Endothelial cell of umbilical vein (primary cell): ENCODE results near the gene LONP1. TPM values are rescaled to one million over a fixed set of nuclear protein-coding genes. Genes with fewer than 3 reads are reported as not detected.

Experiments
- BruUV-seq: library from RNA; stranded (reverse); fragments of 400-500 nt; replicated peaks from 2 replicates; lab custom pipeline; 2021; lab: Mats Ljungman, UMichigan
- CTCF ChIA-PET: fragments of 300-600, 350-600 bp; sonication (Branson Sonifier 250); formaldehyde crosslinking; loops from one replicate; lab custom pipeline; 2021; ENCODE audit warnings: antibody characterized with exemption, inconsistent platforms; lab: Charles Lee
- POLR2A ChIA-PET: fragments of 300-600, 350-600 bp; sonication (Branson Sonifier 250); formaldehyde crosslinking; loops from one replicate; lab custom pipeline; 2021; ENCODE audit warnings: antibody characterized with exemption, inconsistent platforms; lab: Charles Lee
- DNase-seq: peaks from one replicate; pipeline ENCODE4 v3.0.0-alpha.2; 2011; ENCODE audit warnings: low read depth, low spot score
- FAIRE-seq: peaks from 2 replicates; lab custom pipeline; 2011; peaks lifted over from hg19 to GRCh38; lab: Jason Lieb, UNC
- H2AFZ ChIP-seq: 2 replicates; pipeline ENCODE4 v1.6.0; 2012; ENCODE audit warnings: low read depth, low read length, control low read depth, inconsistent platforms
- H3K27ac ChIP-seq: 2 replicates; pipeline ENCODE4 v1.5.1; 2011; ENCODE audit warnings: low read depth, mild to moderate bottlenecking, control low read depth, low read length, moderate library complexity; ENCODE audit not compliant: insufficient read depth
- H3K27me3 ChIP-seq, 2 experiments: 2 replicates each; pipeline versions ENCODE4 v1.6.0 to v1.6.1; 2011; ENCODE audit warnings: low read length in 2 of 2, mixed read lengths in 1 of 2; ENCODE audit not compliant: control insufficient read depth in 2 of 2, insufficient read depth in 2 of 2
- H3K36me3 ChIP-seq, 2 experiments: 2 replicates in 1 of 2; 3 replicates in 1 of 2; pipeline ENCODE4 v1.5.1; 2011; ENCODE audit warnings: low read length in 2 of 2, mild to moderate bottlenecking in 1 of 2, moderate library complexity in 1 of 2; ENCODE audit not compliant: control insufficient read depth in 2 of 2, insufficient read depth in 2 of 2; ENCODE audit errors: extremely low read depth in 1 of 2
- H3K4me1 ChIP-seq: 3 replicates; pipeline ENCODE4 v1.5.1; 2011; ENCODE audit warnings: mild to moderate bottlenecking, low read length; ENCODE audit not compliant: control insufficient read depth, insufficient read depth; ENCODE audit errors: extremely low read depth
- H3K4me2 ChIP-seq: 2 replicates; pipeline ENCODE4 v1.6.1; 2011; ENCODE audit warnings: low read length, control low read depth, mixed read lengths; ENCODE audit not compliant: insufficient read depth
- H3K4me3 ChIP-seq, 3 experiments: fragments of 200-600 bp in 1 of 3; sonication (generic), shearing (Covaris generic) in 1 of 3; replicated peaks in 1 of 3; 2 replicates each; pipeline ENCODE4 v1.5.1; 2011 to 2016; ENCODE audit warnings: control low read depth in 3 of 3, low read length in 3 of 3, mild to moderate bottlenecking in 2 of 3, inconsistent platforms in 1 of 3, low read depth in 1 of 3, moderate library complexity in 1 of 3; ENCODE audit not compliant: insufficient read depth in 1 of 3
- H3K79me2 ChIP-seq: 2 replicates; pipeline ENCODE4 v1.6.0; 2012; ENCODE audit warnings: low read length, inconsistent platforms; ENCODE audit not compliant: control insufficient read depth, insufficient read depth
- H3K9ac ChIP-seq: replicated peaks from 2 replicates; pipeline ENCODE3; 2011; ENCODE audit warnings: low read length, control low read depth; ENCODE audit not compliant: insufficient read depth; ENCODE audit errors: extremely low read depth
- H3K9me1 ChIP-seq: replicated peaks from 3 replicates; pipeline ENCODE4 v1.6.0; 2011; ENCODE audit warnings: mild to moderate bottlenecking, low read length; ENCODE audit not compliant: control insufficient read depth, insufficient read depth; ENCODE audit errors: extremely low read depth
- H3K9me3 ChIP-seq: replicated peaks from 2 replicates; pipeline ENCODE4 v1.5.1; 2012; ENCODE audit warnings: low read length, inconsistent platforms; ENCODE audit not compliant: control insufficient read depth, insufficient read depth
- H4K20me1 ChIP-seq: replicated peaks from 2 replicates; pipeline ENCODE3; 2011; ENCODE audit warnings: mild to moderate bottlenecking, low read length; ENCODE audit not compliant: control insufficient read depth, insufficient read depth; ENCODE audit errors: extremely low read depth
- EZH2 ChIP-seq: IDR thresholded peaks from 2 replicates; pipeline ENCODE4 v1.6.1; 2012; ENCODE audit warnings: borderline replicate concordance, low read depth, mild to moderate bottlenecking, moderate library complexity, low read length, inconsistent platforms; ENCODE audit not compliant: severe bottlenecking
- FOS ChIP-seq: IDR thresholded peaks from 2 replicates; pipeline ENCODE4 v1.6.1; 2011; ENCODE audit warnings: mild to moderate bottlenecking, low read length, moderate library complexity, borderline replicate concordance; ENCODE audit not compliant: insufficient read depth
- GATA2 ChIP-seq: IDR thresholded peaks from 2 replicates; pipeline ENCODE4 v1.7.0; 2011; ENCODE audit warnings: low read depth, mild to moderate bottlenecking, moderate library complexity, mixed read lengths, low read length; ENCODE audit not compliant: insufficient read length, insufficient read depth
- JUN ChIP-seq: IDR thresholded peaks from 2 replicates; pipeline ENCODE4 v1.6.1; 2011; ENCODE audit warnings: borderline replicate concordance, low read depth; ENCODE audit not compliant: insufficient read length, insufficient read depth
- MYC ChIP-seq: IDR thresholded peaks from one replicate; pipeline ENCODE4 v1.6.1; 2011; ENCODE audit warnings: mild to moderate bottlenecking, low read depth, low read length
- POLR2A ChIP-seq: IDR thresholded peaks from 2 replicates; pipeline ENCODE4 v1.6.1; 2012; ENCODE audit warnings: low read depth, mild to moderate bottlenecking, control low read depth, low read length
- POLR2AphosphoS5 ChIP-seq: IDR thresholded peaks from 2 replicates; pipeline ENCODE4 v1.6.1; 2012; ENCODE audit warnings: low read depth, mild to moderate bottlenecking, control low read depth, low read length, moderate library complexity; ENCODE audit not compliant: insufficient read depth
- dilution Hi-C: fragments of 300-500 bp; cut with MboI; formaldehyde crosslinking; loops from one replicate; pipeline ENCODE4 v1.15.0; 2019; ENCODE audit warnings: low sequenced_read_pairs; ENCODE audit not compliant: extremely low pct_ligation_motif_present
- intact Hi-C: fragments of 100-400 bp; cut with micrococcal nuclease; formaldehyde crosslinking; loops from one replicate; pipeline ENCODE4 v1.10.0; 2022
- polyA plus RNA-seq, 4 experiments: library from polyadenylated mRNA; depleted of rRNA in 3 of 4; stranded (reverse) in 3 of 4; unstranded in 1 of 4; fragments of >200 nt; gene quantifications; 2 replicates each; pipeline versions ENCODE4 v1.2.1 to v1.2.3, GENCODE V29; 2011 to 2012; ENCODE audit warnings: missing spikeins in 1 of 4
- total RNA-seq: library from RNA; stranded (reverse); gene quantifications from 2 replicates; pipeline ENCODE4 v1.2.3, GENCODE V29; 2021
- TF ChIP-seq, protein P1 (sequence below): IDR thresholded peaks from 2 replicates; pipeline ENCODE4 v1.6.1; 2011; ENCODE audit not compliant: insufficient read depth, insufficient read length
- TF ChIP-seq, protein P2 (sequence below), 2 donors: IDR thresholded peaks; 1 replicate in 1 of 2; 2 replicates in 1 of 2; pipeline ENCODE4 v1.5.1; 2011; ENCODE audit warnings: low read length in 2 of 2, mild to moderate bottlenecking in 2 of 2, moderate library complexity in 2 of 2, control low read depth in 1 of 2, inconsistent platforms in 1 of 2, low read depth in 1 of 2; ENCODE audit not compliant: insufficient read depth in 1 of 2; ENCODE audit errors: extremely low read depth in 1 of 2

Gene LONP1
- total and polyA plus RNA-seq, 2 donors (not counting 3 experiments of a cell fraction or from before 2014, with no cell fraction given), result 70.0 to 95.7 TPM

DNA sequence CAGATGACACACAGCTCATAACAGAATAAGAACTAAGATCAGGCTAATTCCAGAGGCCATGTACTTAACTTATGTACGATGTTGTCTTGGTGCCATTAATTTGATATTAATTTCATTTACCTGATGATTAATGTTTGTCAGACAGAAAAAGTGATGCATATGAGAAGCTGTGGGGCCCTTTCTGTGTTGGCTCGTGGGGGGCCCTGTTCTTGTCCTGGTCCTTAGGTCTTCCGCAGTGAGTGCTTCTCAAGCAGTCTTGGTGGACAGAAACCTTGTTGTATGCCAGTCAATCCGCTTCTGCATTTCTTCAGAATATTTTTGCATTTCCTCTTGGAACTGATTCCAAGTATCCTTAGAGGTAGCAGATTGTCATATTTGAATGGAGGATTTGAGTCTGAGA lies 76.9 kb downstream of the LONP1 start:
- Histone ChIP-seq H3K9me3 (no peaks in the 10 kb centered on the region), H2AFZ (no peak overlapping the region), H4K20me1 (peaks cover 3% of the 10 kb centered on the region), H3K27me3 (no peaks in the 10 kb centered on the region), H3K4me3 (no peak overlapping the region), H3K27ac (no peak overlapping the region), H3K4me1 (no peaks in the 10 kb centered on the region), H3K4me2 (no peak overlapping the region), H3K36me3 (peaks cover 18 to 32% of the 10 kb centered on the region in 2 experiments), H3K79me2 (peaks cover 84% of the 10 kb centered on the region), H3K9ac (no peak overlapping the region), H3K9me1 (no peaks in the 10 kb centered on the region)
- dilution Hi-C loops, result no loop called here
- DNase-seq (no peak), FAIRE-seq (no peak)
- ChIA-PET POLR2A (no interaction called here), CTCF (no interaction called here)
- BruUV-seq, result no TSS peak
- intact Hi-C loops, result loop anchor here (10.0 kb wide), 1 partner anchor 542 kb away; no protein-coding TSS in a partner anchor
- no peak for TF ChIP-seq POLR2AphosphoS5
- TF ChIP-seq, protein P1, sequence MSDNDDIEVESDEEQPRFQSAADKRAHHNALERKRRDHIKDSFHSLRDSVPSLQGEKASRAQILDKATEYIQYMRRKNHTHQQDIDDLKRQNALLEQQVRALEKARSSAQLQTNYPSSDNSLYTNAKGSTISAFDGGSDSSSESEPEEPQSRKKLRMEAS, result no peak
- no peak for TF ChIP-seq POLR2A

DNA sequence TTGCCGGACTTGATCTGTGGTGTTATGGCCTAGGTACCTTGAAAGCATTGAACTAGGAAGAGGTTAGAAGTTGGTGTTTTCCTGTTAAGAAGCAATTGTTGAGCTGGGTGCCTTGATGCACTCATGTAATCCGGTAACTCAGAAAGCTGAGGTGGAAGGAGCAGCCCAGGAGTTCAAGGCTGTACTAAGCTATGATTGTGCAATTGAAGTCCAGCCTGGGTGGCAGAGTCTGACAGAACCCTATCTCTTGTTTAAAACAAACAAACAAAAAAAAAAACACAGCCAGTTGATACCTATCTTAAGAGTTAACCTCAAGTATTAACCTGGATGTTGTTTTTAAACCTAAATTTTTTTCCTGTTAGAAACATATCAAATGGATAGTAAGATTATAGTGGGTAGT lies 77.7 kb downstream of the LONP1 start:
- CTCF ChIA-PET, result no interaction called here
- H3K4me3 ChIP-seq, result no peak overlapping the region
- no peak for TF ChIP-seq POLR2AphosphoS5
- TF ChIP-seq, protein P1, result no peak
- TF ChIP-seq GATA2, result no peak
- no peak for TF ChIP-seq MYC
- no peak for TF ChIP-seq POLR2A
- TF ChIP-seq FOS, result no peak
- TF ChIP-seq, protein P2, sequence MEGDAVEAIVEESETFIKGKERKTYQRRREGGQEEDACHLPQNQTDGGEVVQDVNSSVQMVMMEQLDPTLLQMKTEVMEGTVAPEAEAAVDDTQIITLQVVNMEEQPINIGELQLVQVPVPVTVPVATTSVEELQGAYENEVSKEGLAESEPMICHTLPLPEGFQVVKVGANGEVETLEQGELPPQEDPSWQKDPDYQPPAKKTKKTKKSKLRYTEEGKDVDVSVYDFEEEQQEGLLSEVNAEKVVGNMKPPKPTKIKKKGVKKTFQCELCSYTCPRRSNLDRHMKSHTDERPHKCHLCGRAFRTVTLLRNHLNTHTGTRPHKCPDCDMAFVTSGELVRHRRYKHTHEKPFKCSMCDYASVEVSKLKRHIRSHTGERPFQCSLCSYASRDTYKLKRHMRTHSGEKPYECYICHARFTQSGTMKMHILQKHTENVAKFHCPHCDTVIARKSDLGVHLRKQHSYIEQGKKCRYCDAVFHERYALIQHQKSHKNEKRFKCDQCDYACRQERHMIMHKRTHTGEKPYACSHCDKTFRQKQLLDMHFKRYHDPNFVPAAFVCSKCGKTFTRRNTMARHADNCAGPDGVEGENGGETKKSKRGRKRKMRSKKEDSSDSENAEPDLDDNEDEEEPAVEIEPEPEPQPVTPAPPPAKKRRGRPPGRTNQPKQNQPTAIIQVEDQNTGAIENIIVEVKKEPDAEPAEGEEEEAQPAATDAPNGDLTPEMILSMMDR (IDR thresholded peaks at IDR 0.05; ENCODE audit: extremely low read depth in 1 of 2, insufficient read depth in 1 of 2, low read depth in 1 of 2, low read length in 2 of 2), result no peak
- no peak for TF ChIP-seq EZH2
- no peak for TF ChIP-seq JUN
- dilution Hi-C loops, result no loop called here
- H3K27me3 ChIP-seq, result no peaks in the 10 kb centered on the region
- no peak overlapping the region for H2AFZ ChIP-seq
- no peaks in the 10 kb centered on the region for H3K4me1 ChIP-seq
- peaks cover 90% of the 10 kb centered on the region for H3K79me2 ChIP-seq
- H4K20me1 ChIP-seq, result peaks cover 7% of the 10 kb centered on the region
- no peak for DNase-seq
- no peak overlapping the region for H3K27ac ChIP-seq
- no peak overlapping the region for H3K9ac ChIP-seq
- intact Hi-C loops, result loop anchor here (10.0 kb wide), 1 partner anchor 543 kb away; no protein-coding TSS in a partner anchor
- H3K4me2 ChIP-seq, result no peak overlapping the region
- H3K9me1 ChIP-seq, result no peaks in the 10 kb centered on the region
- H3K9me3 ChIP-seq, result no peaks in the 10 kb centered on the region
- POLR2A ChIA-PET, result no interaction called here
- FAIRE-seq, result no peak
- no TSS peak for BruUV-seq
- H3K36me3 ChIP-seq, result peaks cover 15 to 26% of the 10 kb centered on the region in 2 experiments
